ENCODE data around the gene SMARCC1. TPM values are rescaled to one million over a fixed set of nuclear protein-coding genes. Genes with fewer than 3 reads are reported as not detected.
A peak's percentile ranks its signal among the peaks of the same experiment; 100 is the strongest.

The SMARCC1 gene
- total RNA-seq, 1 donor = 44.5 TPM

GRCh38 chr3:47612879-47613278, 168.8 kb downstream of the SMARCC1 start:
- no peak for TF ChIP-seq CTCF (IDR thresholded peaks at IDR 0.05; ENCODE audit: insufficient read depth, low read length)
- no peak for DNase-seq (ENCODE audit: low read depth)
- no peak overlapping the region for H3K4me3 ChIP-seq (ENCODE audit: low read depth, low read length)

GRCh38 chr3:47612178-47612577, 169.5 kb downstream of the SMARCC1 start:
- no peak overlapping the region for H3K4me3 ChIP-seq (ENCODE audit: low read depth, low read length)
- peak; percentile 84 for DNase-seq (ENCODE audit: low read depth)
- TF ChIP-seq CTCF (IDR thresholded peaks at IDR 0.05; ENCODE audit: insufficient read depth, low read length) = no peak

GRCh38 chr3:47611576-47611975, 170.1 kb downstream of the SMARCC1 start:
- no peak for TF ChIP-seq CTCF (IDR thresholded peaks at IDR 0.05; ENCODE audit: insufficient read depth, low read length)
- DNase-seq (ENCODE audit: low read depth) = no peak
- no peak overlapping the region for H3K4me3 ChIP-seq (ENCODE audit: low read depth, low read length)

- TF ChIP-seq CTCF (IDR thresholded peaks at IDR 0.05; ENCODE audit: insufficient read depth, low read length) = no peak
- H3K4me3 ChIP-seq (ENCODE audit: low read depth, low read length) = no peak overlapping the region
- DNase-seq (ENCODE audit: low read depth) = no peak
These were observed 171.1 kb downstream of the SMARCC1 start for GRCh38 chr3:47610583-47610982.

- no peak for DNase-seq (ENCODE audit: low read depth)
- H3K4me3 ChIP-seq (ENCODE audit: low read depth, low read length) = no peak overlapping the region
- no peak for TF ChIP-seq CTCF (IDR thresholded peaks at IDR 0.05; ENCODE audit: insufficient read depth, low read length)
These were observed 174.4 kb downstream of the SMARCC1 start for GRCh38 chr3:47607335-47607734.

GRCh38 chr3:47606165-47606564, 175.5 kb downstream of the SMARCC1 start:
- DNase-seq (ENCODE audit: low read depth) = no peak
- no peak overlapping the region for H3K4me3 ChIP-seq (ENCODE audit: low read depth, low read length)
- no peak for TF ChIP-seq CTCF (IDR thresholded peaks at IDR 0.05; ENCODE audit: insufficient read depth, low read length)

- H3K4me3 ChIP-seq (ENCODE audit: low read depth, low read length) = no peak overlapping the region
- peak; percentile 12 for DNase-seq (ENCODE audit: low read depth)
- no peak for TF ChIP-seq CTCF (IDR thresholded peaks at IDR 0.05; ENCODE audit: insufficient read depth, low read length)
These were observed 176.0 kb downstream of the SMARCC1 start for GRCh38 chr3:47605652-47606051.

Data from fibroblast of the aortic adventitia (primary cell).